HK-2 (cell line): ENCODE data around the gene SRPK1.
A peak's percentile ranks its signal among the peaks of the same experiment; 100 is the strongest.
"Not testable (repeated sequence)": the region's sequence is repeated elsewhere in the genome, so short reads cannot be mapped to it uniquely, and the experiment has no call there.

ENCODE experiments used
- DNase-seq: peaks from one replicate; pipeline ENCODE4 v3.0.0-alpha.2; 2018; ENCODE audit not compliant: unreplicated experiment

SRPK1 gene

DNA sequence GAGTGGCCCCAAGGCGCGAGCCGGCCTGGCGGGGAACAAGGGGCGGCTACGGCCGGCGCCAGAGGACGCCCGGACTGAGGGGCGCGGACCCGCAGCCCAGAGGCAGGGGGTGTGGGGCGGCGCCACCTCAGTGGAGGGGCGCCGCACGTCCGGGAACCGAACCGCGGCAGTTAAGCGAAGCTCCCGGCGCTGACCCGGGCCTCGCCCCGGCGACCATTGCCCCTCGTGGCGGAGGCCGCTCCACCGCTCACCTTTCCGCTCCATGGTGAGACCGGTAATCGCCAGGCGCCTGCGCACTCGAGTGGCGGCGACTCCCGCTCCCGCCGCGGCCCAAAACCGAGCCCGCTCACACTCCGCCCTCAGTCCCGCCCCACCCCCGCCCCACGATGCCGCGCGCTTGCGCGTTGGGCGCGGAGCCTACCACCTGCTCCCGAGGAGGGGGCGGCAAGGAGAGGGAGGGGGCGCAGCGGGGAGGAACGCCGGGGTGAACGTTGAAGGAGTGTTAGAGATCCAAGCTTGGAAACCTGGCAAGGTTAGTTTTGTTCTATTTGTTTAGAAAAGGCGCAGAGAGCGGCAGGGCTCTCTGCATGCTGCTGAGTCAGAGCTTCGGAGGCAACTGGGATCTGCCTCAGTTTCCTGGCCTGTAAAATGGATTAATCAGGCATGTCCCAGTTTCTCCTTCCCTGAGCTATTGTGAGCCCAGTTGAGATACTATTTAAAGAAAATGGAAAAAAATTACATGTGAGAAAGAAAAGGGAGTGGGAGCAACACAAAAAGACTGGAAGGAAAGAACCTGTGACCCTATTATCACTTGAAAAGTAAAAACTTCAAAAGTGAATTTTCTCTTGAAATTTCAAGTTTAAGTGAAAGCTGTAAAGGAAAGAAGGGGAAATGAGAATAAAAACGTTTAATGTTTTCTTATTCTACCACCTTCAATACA, at the start of gene SRPK1:
TSS of gene SRPK1 (minus strand) at position 306 of the 940 bp plus-strand sequence. CDS start at position 264, 42 bp downstream.
- peak; percentile 90 for DNase-seq

GRCh38 chr6:35970181-35970580, 49.3 kb upstream of the SRPK1 start:
- peak; percentile 15 for DNase-seq

- no peak for DNase-seq
Observed at GRCh38 chr6:35969646-35970045, 48.7 kb upstream of the SRPK1 start.

- DNase-seq: no peak
Observed at GRCh38 chr6:35968821-35969220, 47.9 kb upstream of the SRPK1 start.

- DNase-seq: no peak
Observed at GRCh38 chr6:35967076-35967774, 46.3 kb upstream of the SRPK1 start.

- no peak for DNase-seq
Observed at GRCh38 chr6:35962779-35963560, 42.1 kb upstream of the SRPK1 start.

- DNase-seq: no peak
Observed at GRCh38 chr6:35960187-35960586, 39.3 kb upstream of the SRPK1 start.

DNA sequence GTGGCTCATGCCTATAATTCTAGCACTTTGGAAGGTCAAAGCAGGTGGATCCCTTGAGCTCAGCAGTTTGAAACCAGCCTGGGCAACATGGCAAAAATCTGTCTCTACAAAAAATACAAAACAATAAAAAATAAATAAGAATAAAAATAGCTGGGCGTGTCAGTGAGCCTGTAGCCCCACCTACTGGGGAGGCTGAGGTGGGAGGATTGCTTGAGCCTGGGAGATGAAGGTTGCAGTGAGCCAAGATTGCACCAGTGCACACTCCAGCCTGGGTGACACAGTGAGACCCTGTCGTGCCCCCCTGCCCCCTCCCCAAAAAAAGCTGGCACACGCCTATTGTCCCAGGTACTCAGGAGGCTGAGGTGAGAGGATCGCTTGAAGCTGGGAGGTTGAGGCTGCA, 35.1 kb upstream of the SRPK1 start:
- no peak for DNase-seq

- DNase-seq: no peak
Observed at GRCh38 chr6:35955521-35955920, 34.6 kb upstream of the SRPK1 start.

GRCh38 chr6:35955071-35955470, 34.2 kb upstream of the SRPK1 start:
- no peak for DNase-seq

DNA sequence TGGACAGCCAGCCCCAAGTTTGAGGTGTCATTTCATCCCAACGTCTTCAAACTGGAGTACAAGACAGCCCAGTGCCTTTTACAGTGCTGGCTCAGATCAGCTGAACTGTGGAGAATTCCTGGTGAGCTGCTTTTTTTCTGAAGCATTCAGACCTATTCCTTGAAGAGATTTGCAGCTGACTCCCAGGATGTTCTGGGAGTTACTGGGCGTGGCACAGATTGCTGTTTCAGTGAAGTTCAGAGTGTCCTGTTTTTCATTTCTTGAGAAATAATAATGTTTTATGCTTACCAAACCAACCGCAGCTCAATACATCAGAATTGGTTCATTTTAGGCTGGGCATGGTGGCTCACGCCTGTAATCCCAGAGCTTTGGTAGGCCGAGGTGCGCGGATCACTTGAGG, 33.4 kb upstream of the SRPK1 start:
- no peak for DNase-seq

DNA sequence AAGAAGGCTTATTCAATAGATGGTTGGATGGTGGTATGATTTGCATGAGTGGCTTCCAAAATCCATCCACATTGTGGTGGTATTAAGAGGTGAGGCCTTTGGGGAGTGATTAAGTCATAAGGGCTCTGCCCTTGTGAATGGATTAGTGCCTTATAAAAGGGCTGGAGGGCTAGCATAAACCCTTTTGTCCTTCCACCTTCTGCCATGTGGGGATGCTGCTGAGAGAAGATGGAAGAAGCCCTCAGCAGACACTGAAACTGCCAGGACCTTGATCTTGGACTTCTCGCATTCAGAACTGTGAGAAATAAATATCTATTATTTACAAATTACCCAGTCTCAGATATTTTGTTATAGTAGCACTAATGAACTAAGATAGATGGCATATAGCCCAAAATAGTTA, 27.8 kb upstream of the SRPK1 start:
- DNase-seq: no peak

DNA sequence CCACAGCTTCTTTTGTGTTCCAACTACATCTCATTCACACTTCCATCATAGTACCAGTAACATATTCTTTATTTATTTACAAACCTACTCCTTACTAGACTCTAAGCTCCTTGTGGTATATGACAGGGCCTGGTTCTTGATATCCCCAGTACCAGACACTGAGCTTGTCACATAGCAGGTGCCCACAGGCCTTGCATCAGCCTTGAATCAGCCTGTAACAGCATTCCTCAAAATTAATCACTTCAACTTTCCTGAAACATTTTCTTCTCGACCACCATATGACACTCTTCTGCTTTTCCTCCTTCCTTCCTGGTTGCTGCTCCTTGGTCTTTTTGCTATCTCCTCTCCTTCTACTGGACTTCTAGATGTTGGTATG, 24.7 kb upstream of the SRPK1 start:
- DNase-seq: no peak

DNA sequence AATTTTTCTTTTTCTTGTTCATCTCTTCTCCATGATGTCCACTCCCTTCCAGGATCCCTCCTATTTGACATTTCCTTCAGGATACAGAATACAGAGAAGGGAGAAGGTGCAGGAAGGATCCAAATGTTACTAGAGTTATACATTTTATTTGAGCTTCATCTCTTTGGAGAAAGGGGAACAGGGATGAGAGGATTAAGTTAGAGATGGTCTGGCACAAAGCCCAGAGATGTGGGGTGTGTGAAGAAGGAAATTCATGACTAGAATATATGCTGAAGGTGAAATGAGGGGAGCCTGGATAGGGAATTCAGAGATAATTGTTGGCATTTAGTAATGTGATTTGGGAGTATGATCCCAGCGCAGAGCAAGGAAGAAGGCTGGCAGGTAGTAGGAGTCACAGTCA, 22.5 kb upstream of the SRPK1 start:
- no peak for DNase-seq

GRCh38 chr6:35942355-35942754, 21.5 kb upstream of the SRPK1 start:
- DNase-seq: no peak

DNA sequence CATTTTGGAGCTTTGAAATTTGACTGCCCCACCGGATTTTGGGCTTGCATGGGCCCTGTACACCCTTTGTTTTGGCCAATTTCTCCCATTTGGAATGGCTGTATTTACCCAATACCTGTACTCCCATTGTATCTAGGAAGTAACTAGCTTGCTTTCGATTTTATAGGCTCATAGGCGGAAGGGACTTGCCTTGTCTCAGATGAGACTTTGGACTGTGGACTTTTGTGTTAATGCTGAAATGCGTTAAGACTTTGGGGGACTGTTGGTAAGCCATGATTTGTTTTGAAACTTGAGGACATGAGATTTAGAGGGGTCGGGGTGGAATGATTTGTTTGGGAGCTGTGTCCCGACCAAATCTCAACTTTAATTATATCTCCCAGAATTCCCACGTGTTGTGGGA, 20.3 kb upstream of the SRPK1 start:
- not testable (repeated sequence) for DNase-seq

DNA sequence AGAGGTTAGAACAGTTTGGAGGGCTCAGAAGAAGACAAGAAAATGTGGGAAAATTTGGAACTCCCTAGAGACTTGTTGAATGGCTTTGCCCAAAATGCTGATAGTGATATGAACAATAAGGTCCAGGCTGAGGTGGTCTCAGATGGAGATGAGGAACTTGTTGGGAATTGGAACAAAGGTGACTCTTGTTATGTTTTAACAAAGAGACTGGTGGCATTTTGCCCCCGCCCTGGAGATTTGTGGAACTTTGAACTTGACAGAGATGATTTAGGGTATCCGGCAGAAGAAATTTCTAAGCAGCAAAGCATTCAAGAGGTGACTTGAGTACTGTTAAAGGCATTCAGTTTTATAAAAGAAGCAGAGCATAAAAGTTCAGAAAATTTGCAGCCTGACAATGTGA, 19.1 kb upstream of the SRPK1 start:
- not testable (repeated sequence) for DNase-seq

GRCh38 chr6:35939259-35939658, 18.4 kb upstream of the SRPK1 start:
- not testable (repeated sequence) for DNase-seq

- DNase-seq: no peak
Observed at GRCh38 chr6:35936681-35937359, 15.9 kb upstream of the SRPK1 start.

GRCh38 chr6:35935469-35935868, 14.6 kb upstream of the SRPK1 start:
- no peak for DNase-seq

- DNase-seq: no peak
Observed at GRCh38 chr6:35933844-35934243, 12.9 kb upstream of the SRPK1 start.

DNA sequence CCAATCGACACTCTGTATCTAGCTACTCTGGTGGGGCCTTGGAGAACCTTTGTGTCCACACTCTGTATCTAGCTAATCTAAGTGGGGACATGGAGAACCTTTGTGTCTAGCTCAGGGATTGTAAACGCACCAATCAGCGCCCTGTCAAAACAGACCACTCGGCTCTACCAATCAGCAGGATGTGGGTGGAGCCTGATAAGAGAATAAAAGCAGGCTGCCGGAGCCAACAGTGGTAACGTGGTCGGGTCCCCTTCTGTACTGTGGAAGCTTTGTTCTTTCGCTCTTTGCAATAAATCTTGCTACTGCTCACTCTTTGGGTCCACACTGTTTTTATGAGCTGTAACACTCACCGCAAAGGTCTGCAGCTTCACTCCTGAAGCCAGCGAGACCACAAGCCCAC, 11.0 kb upstream of the SRPK1 start:
- not testable (repeated sequence) for DNase-seq
